GM21390 (cell line): ENCODE data around the gene GOLPH3L.
"Not testable (repeated sequence)": the region's sequence is repeated elsewhere in the genome, so short reads cannot be mapped to it uniquely, and the experiment has no call there.

Experiments
- ATAC-seq: cut with Tn5 transposase; IDR thresholded peaks from one replicate; pipeline ENCODE4 v1.9.1; 2021; ENCODE audit not compliant: unreplicated experiment

Gene GOLPH3L

DNA sequence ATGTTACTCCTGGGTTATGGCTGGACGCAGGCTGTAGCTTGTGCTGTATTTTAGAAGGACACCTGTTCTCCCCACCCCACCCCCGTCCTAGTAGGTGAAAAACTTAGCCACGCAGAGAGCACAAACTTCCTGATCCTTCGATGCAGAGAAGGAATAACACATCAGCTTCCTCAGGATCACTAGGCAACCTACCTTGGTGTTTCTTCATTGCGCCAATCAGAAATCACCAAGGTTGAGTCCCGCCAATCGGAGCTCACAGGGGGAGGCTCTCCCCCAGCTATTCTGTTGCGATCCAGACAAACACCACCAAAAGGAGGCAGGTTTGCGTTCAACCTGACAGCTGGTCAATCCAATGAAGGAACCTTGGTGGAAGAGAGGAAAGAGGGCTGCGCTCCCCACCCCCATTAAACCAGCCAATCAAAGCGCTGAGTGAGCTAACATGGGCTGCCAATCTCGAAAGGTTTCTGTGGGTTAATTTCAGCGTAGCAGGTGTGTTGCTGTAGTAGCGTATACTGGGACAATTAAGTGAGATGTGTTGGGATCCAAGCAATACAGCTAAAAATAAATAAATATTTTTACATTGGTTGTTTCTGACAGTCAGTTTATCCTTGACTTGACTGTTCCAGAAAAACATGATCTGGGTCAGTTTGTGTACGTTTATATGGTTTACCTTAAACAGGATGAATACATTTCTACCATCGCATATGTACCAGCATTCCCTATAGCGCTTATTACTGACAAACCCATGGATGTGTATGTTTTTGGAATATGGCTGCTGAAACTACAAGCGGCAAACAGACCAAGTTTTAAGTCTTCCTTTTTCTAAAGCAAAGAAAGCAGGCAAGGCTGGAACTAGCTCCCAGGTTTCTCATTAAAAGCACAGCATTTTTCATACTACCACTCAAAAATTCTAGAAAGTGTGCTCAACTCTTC lies at the start of gene GOLPH3L:
Gene GOLPH3L (minus strand): TSS at position 160 of the 933 bp plus-strand sequence. CDS start 2,316 bp downstream, outside the sequence.
- ATAC-seq, result peak; percentile 97

- no peak for ATAC-seq
These were observed 33.3 kb upstream of the GOLPH3L start for GRCh38 chr1:150730130-150730721.

- no peak for ATAC-seq
These were observed 27.4 kb upstream of the GOLPH3L start for GRCh38 chr1:150724336-150724735.

DNA sequence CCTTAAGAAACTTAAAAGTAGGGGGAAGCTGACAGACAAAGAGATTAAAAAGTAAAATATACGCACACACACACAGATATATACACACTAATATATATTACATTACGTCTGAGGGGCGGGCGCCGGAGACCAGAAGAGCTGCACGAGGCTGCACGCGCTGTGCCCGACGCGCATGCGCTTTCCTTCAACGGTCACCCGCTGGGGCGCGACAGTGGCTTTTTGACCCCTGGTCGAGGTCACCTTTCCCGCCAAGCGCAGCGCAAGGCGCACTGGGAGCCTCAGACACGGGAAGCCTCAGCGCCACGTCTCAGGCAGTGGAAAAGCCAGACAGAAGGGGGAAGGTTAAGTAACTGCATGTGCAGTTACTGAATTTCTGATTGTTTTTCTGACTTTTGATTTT lies 23.7 kb upstream of the GOLPH3L start, which contains the start of gene HORMAD1:
Gene HORMAD1 (minus strand): TSS at position 193 of the 400 bp plus-strand sequence. CDS start 1,390 bp downstream, outside the sequence.
- no peak for ATAC-seq

- no peak for ATAC-seq
These were observed 23.1 kb upstream of the GOLPH3L start for GRCh38 chr1:150720098-150720497.

GRCh38 chr1:150718225-150718891 lies 21.4 kb upstream of the GOLPH3L start:
- no peak for ATAC-seq

- not testable (repeated sequence) for ATAC-seq
These were observed 12.1 kb upstream of the GOLPH3L start for GRCh38 chr1:150709031-150709430.

- no peak for ATAC-seq
These were observed 11.6 kb upstream of the GOLPH3L start for GRCh38 chr1:150708595-150708994.

GRCh38 chr1:150706091-150706490 lies 9.1 kb upstream of the GOLPH3L start:
- no peak for ATAC-seq

- no peak for ATAC-seq
These were observed 6.5 kb upstream of the GOLPH3L start for GRCh38 chr1:150703427-150703826.

- no peak for ATAC-seq
These were observed 364 bp downstream of the GOLPH3L start for GRCh38 chr1:150696590-150696989.

DNA sequence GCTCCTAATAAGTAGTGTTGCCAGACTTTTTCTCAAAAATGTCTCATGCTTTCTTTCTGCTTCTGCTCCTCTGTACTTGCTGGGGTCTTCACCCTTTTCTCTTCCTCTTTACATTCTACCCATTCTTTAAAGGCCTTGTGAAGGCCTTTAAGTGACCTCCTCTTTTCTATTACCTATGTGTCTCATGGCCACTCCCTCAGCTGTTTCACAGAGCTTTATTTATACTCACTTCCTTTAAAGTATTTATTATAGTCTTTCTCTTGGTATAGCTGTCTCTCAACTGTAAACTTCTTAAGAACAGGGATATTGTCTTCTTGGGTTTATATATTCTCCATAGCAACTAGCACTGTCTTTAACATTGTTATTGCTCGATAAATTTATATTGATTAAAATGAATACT lies 792 bp downstream of the GOLPH3L start:
- no peak for ATAC-seq

GRCh38 chr1:150695561-150695960 lies 1.4 kb downstream of the GOLPH3L start:
- no peak for ATAC-seq

GRCh38 chr1:150692720-150693119 lies 4.2 kb downstream of the GOLPH3L start:
- no peak for ATAC-seq

GRCh38 chr1:150688763-150689162 lies 8.2 kb downstream of the GOLPH3L start:
- no peak for ATAC-seq

GRCh38 chr1:150686275-150686674 lies 10.7 kb downstream of the GOLPH3L start:
- no peak for ATAC-seq

- no peak for ATAC-seq
These were observed 13.0 kb downstream of the GOLPH3L start for GRCh38 chr1:150683914-150684313.

DNA sequence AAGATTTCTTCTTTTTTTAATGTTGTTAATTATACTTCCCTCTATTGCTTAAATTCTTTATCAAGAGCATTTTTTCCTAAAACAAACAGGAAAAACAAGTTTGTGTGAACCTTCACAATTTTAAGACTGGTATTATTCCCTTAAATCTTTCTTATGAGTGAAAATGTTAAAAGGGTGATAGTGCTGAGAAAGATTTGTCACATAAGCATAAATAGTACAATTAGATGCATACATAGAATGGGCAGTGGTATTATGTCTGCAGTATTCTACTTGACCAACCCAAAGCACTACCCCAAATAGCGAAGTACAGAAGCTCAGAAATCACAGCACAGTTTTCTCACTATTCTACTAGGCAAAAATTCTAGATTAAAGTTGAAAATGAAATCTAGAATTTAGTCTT lies 18.0 kb downstream of the GOLPH3L start:
- no peak for ATAC-seq

DNA sequence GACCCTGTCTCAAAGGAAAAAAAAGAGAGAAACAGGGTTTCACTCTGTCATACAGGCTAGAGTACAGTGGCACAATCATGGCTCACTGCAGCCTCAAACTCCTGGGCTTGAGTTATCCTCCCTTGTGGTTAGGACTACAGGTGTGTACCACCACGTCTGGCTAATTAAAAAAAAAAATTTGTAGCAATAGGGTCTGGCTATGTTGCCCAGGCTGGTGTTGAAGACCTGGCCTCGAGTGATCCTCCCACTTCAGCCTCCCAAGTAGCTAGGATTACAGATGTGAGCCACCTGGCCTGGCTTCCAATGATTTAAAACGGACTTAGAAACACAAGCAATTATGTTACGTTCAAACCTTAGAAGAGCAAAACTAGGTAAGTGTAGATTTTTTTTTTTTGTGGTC lies 22.1 kb downstream of the GOLPH3L start:
- ATAC-seq, result no peak

DNA sequence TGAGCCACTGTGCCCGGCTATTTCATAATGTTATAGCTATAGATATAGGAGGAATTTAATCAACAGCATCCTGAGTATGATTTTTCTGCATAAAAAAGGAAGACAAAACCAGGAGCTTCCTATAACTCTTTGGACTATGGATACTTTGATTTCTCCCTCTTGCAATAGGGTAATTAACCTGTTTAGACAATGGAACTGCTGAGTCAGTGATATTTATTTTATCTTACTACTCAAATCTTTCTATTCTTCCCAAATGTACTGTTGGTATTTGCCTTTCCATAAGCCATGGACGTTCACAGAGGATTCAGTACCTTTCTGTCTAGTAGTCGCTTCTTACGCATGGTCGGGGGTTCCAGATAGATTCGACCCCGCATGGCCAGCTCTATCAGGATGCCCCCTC lies 33.6 kb downstream of the GOLPH3L start:
- no peak for ATAC-seq

GRCh38 chr1:150662811-150663210 lies 34.1 kb downstream of the GOLPH3L start:
- ATAC-seq, result no peak

GRCh38 chr1:150661156-150661555 lies 35.8 kb downstream of the GOLPH3L start:
- no peak for ATAC-seq
